HG03520 (cell line): ENCODE results near the gene SLC6A9.

ENCODE experiments used
- ATAC-seq: cut with Tn5 transposase; IDR thresholded peaks from one replicate; pipeline ENCODE4 v1.9.1; 2021; ENCODE audit warnings: mild to moderate bottlenecking, moderate library complexity; ENCODE audit not compliant: unreplicated experiment

Gene SLC6A9

DNA sequence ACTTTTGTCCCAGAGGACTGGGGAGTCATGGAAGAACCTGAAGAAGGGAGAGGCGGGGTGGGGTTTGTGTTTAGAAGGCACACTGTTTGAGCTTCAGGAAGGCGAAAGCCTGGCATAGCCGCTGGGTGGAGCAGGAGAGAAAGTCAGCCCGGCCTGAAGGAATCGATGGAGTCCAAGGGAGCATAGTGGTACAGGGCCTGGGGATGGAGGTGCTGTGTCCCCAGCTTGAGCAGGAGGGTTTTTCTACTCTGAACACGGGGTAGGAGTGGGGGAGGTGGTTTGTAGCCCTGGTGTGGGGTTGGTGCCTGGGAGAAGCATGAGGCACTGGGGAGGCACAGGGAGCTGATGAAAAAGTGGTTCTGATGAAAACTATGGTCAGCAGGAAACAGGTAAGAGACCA, 44.5 kb downstream of the SLC6A9 start:
- no peak for ATAC-seq

DNA sequence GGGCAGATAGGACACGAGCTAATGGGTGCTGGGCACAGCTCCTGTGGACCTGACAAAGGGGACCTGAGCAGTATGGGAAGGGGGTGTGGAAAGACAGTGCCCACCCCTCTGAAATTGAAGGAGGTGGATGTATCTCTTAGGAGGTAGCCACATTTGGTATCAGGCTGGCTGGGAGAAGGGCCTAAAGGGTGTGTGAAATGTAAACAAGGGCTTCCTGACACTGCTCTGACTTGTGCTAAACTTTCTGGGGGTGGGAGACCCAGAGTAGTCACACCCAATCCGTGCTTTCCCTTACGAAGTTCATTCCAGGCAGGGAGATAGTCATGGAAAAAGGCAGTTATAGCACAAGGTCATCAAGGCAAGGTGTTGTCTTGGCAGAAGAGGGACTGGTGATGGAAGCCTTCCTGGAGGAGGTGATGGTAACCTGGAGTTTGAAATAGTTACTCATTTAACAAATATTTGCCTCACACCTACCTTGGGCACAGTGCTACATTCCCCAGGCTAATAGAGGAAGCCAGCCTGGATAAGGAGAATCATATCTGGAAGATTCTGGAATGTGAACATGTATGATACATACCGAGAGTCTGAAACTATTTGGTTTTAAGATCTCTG, 45.2 kb downstream of the SLC6A9 start:
- ATAC-seq, result no peak

- no peak for ATAC-seq
Observed at GRCh38 chr1:43984855-43985254, 46.4 kb downstream of the SLC6A9 start.

- no peak for ATAC-seq
Observed at GRCh38 chr1:43983253-43983899, 47.9 kb downstream of the SLC6A9 start.

DNA sequence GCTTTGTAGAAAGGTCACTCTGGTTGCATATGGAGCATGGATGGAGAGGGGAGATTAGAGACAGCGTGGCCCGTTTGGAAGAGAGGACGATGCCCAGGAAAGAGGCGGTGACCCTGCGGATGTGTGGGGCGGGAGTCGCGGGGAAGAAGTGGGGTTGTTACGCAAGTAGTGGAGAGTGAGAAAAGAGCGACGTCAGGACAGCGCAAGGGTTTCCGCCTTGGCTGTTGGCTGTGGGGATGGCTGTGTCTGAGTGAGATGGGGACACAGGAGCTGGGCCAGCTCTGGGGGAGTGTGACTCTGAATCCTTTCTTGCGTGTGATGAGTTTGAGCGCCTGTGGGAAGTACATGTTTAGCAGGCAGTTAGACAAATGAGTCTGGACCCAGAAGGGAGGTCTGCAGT, 48.5 kb downstream of the SLC6A9 start:
- ATAC-seq, result no peak

GRCh38 chr1:43982241-43982640, 49.0 kb downstream of the SLC6A9 start:
- ATAC-seq, result no peak

GRCh38 chr1:43981636-43982035, 49.6 kb downstream of the SLC6A9 start:
- no peak for ATAC-seq

DNA sequence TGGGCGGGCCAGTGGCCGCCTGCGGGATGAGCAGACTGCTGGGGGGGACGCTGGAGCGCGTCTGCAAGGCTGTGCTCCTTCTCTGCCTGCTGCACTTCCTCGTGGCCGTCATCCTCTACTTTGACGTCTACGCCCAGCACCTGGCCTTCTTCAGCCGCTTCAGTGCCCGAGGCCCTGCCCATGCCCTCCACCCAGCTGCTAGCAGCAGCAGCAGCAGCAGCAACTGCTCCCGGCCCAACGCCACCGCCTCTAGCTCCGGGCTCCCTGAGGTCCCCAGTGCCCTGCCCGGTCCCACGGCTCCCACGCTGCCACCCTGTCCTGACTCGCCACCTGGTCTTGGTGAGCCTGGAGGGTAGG, 50.1 kb downstream of the SLC6A9 start:
- ATAC-seq, result no peak

DNA sequence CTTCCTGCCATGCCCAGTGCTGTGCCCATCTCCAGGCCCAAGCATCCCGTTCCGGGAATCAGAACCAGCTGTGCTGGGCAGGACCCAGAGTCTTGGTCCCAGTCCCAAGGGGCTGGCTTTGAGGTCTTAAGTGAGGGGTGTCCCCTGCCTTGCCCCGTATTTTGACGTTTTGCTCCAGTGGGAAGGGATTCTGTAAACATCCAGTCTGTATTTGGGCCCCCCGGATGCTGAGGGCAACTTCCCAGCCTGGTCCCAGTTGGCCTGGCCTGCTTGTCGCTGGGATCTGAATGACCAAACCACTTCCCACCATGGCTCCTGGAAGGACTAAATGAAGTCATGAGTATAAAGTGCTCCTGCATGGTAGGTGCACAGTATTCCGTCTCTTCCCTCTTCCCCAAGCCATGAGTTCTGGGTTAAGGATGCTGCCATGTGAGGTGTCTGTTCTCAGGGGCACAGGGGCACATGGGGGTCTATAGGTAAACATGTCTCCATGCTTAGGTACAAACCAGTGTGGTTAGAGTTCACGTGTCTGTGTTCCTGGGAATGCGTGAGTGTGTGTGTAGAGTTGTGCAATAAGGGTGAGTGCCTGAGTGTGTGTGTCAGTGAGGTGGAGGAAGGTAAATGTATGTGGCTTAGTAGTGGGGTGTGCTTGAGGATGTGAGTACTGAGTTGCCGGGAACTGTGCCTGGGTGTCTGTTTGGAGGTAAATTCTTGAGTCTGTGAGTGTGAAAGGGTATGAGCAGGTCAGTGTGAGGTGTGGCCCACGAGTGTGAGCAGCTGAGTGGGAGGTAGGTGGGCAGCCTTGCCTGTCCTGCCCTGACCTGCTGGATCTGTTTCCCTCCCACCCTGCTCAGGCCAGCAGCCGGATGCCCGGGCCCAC, 50.8 kb downstream of the SLC6A9 start:
- no peak for ATAC-seq

GRCh38 chr1:43979528-43980254, 51.6 kb downstream of the SLC6A9 start:
- ATAC-seq, result no peak

DNA sequence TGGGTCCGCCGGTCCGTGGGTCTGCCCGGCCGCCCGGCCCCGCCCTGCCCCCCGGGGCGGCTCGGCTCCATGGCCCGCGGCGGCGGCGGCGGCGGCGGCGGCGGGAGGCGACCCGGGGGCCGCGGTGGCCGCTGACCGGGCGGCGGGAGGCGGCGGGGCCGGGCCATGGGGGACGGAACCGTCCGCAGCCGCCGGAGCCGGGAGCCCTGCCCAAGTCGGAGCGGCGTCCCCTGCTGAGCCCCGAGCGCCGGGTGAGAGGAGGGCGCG, 52.1 kb downstream of the SLC6A9 start:
- no peak for ATAC-seq

DNA sequence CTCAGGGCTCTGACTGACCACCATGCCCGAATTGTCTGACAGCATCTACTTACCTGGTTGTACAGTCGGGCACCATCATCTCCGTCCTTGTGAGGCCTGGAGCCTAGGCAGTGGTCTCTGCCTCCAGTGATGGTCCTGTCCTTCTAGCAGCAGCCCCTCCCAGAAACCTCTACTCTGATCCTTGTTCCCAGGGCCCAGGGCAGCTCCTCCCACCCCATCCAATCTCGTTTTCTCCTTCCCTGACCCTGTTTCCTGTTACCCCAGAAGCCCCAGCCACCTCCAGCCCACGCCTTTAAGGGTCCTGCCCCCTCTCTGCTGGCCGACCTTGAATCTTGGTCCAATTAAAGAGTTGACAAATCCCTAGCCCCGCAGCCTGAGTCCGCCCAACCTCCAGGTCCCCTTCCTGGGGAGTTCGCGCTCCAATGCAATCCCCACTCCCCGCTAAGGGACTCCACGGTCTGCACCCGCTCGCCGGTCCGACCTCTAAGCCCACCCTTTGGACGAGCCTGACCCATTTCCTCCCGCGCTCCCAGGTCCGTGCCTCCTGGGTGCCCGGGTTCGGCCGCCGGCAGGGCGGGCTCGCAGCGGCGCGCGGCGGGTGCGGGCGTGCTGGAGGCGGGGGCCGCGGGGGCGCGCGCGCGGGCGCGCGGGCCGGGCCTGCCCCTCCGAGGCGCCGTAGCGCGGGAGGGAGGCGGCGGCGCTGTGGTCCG, 52.6 kb downstream of the SLC6A9 start, which contains the start of gene B4GALT2:
Gene B4GALT2 (plus strand): TSS at position 660 of the 710 bp plus-strand sequence. CDS start 1,951 bp downstream, outside the sequence.
- no peak for ATAC-seq

- no peak for ATAC-seq
Observed at GRCh38 chr1:43978264-43978550, 53.1 kb downstream of the SLC6A9 start.

- ATAC-seq, result no peak
Observed at GRCh38 chr1:43977376-43978263, 53.6 kb downstream of the SLC6A9 start.

DNA sequence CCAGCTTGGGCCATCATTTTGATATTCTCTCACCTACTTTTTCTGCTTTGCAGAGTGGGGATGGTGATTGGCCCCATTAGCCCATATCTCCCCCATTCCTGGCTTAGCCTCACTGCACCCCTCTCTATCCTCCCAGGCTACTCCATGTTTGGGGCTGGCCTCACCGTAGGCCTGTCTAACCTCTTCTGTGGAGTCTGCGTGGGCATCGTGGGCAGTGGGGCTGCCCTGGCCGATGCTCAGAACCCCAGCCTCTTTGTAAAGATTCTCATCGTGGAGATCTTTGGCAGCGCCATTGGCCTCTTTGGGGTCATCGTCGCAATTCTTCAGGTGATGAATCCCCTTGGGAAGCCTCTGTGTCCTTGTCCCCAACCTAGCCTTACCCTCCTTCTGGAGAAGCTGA, 54.4 kb downstream of the SLC6A9 start:
- no peak for ATAC-seq

- no peak for ATAC-seq
Observed at GRCh38 chr1:43976045-43976444, 55.2 kb downstream of the SLC6A9 start.

- ATAC-seq, result peak; percentile 2
Observed at GRCh38 chr1:43975249-43975961, 55.9 kb downstream of the SLC6A9 start.

- peak; percentile 49 for ATAC-seq
Observed at GRCh38 chr1:43974443-43975248, 56.6 kb downstream of the SLC6A9 start, which contains the start of gene ATP6V0B. ATP6V0B (plus strand) TSS chr1:43974960; CDS start chr1:43975041, 81 bp downstream.
